Measurements from ENCODE around the gene NDUFA6.
"Not testable (repeated sequence)": the region's sequence is repeated elsewhere in the genome, so short reads cannot be mapped to it uniquely, and the experiment has no call there.

The NDUFA6 gene

GRCh38 chr22:42131562-42131961, 41.0 kb upstream of the NDUFA6 start:
- H2BK5ac ChIP-seq (ENCODE audit: low read depth, low read length, poor library complexity) = no peak overlapping the region
- H4K91ac ChIP-seq (ENCODE audit: low read depth, low read length) = no peak overlapping the region
- no peak overlapping the region for H3K4ac ChIP-seq (ENCODE audit: low read depth, low read length)
- WGBS (ENCODE audit: extremely low coverage, insufficient coverage, insufficient read length) = no CpG with 5 or more reads among the region's 8 CpGs
- H3K79me1 ChIP-seq (ENCODE audit: low read length) = no peaks in the 10 kb centered on the region
- no peak overlapping the region for H3K23ac ChIP-seq (ENCODE audit: low read length)
- H3K36me3 ChIP-seq (ENCODE audit: control insufficient read depth in 1 of 2, insufficient read depth in 2 of 2, low read length in 2 of 2) = no peaks in the 10 kb centered on the region
- H4K12ac ChIP-seq (ENCODE audit: low read depth, low read length) = no peak overlapping the region
- H3K27ac ChIP-seq (ENCODE audit: low read depth, low read length) = no peak overlapping the region
- H3K9ac ChIP-seq (ENCODE audit: low read length) = no peak overlapping the region
- no peaks in the 10 kb centered on the region for H3K9me3 ChIP-seq (ENCODE audit: insufficient read depth, low read depth, low read length)
- no peak overlapping the region for H2AK5ac ChIP-seq (ENCODE audit: low read length)
- H3K18ac ChIP-seq (ENCODE audit: low read length) = no peak overlapping the region
- no peaks in the 10 kb centered on the region for H3K79me2 ChIP-seq (ENCODE audit: control insufficient read depth, insufficient read depth, low read length, poor library complexity)
- DNase-seq = no peak
- H3K14ac ChIP-seq (ENCODE audit: low read length) = no peak overlapping the region
- H2BK12ac ChIP-seq (ENCODE audit: low read length) = no peak overlapping the region
- H3K4me3 ChIP-seq (ENCODE audit: low read depth, low read length) = no peak overlapping the region
- no peaks in the 10 kb centered on the region for H3K27me3 ChIP-seq (ENCODE audit: insufficient read depth, low read length)
- no peak overlapping the region for H2BK120ac ChIP-seq (ENCODE audit: insufficient read depth, low read length, poor library complexity)
- H3K4me2 ChIP-seq (ENCODE audit: low read length) = no peak overlapping the region
- H3K4me1 ChIP-seq (ENCODE audit: control insufficient read depth in 1 of 2, insufficient read depth in 2 of 2, low read length in 2 of 2) = no peaks in the 10 kb centered on the region
- H4K8ac ChIP-seq (ENCODE audit: low read depth, low read length) = no peak overlapping the region
- H2AFZ ChIP-seq (ENCODE audit: insufficient read depth, low read length, poor library complexity) = no peak overlapping the region

GRCh38 chr22:42130639-42131431, 40.3 kb upstream of the NDUFA6 start, which contains the start of gene CYP2D6:
Gene CYP2D6 (minus strand): TSS chr22:42130810. CDS start chr22:42130791, 19 bp downstream.
- H2BK12ac ChIP-seq (ENCODE audit: low read length); H3K27me3 ChIP-seq (ENCODE audit: insufficient read depth, low read length); H3K4me1 ChIP-seq (ENCODE audit: control insufficient read depth in 1 of 2, insufficient read depth in 2 of 2, low read length in 2 of 2); H4K8ac ChIP-seq (ENCODE audit: low read depth, low read length); H3K14ac ChIP-seq (ENCODE audit: low read length); H4K12ac ChIP-seq (ENCODE audit: low read depth, low read length); H3K9me3 ChIP-seq (ENCODE audit: insufficient read depth, low read depth, low read length); H3K79me2 ChIP-seq (ENCODE audit: control insufficient read depth, insufficient read depth, low read length, poor library complexity); H3K36me3 ChIP-seq (ENCODE audit: control insufficient read depth in 1 of 2, insufficient read depth in 2 of 2, low read length in 2 of 2); H3K23ac ChIP-seq (ENCODE audit: low read length); H3K4me3 ChIP-seq (ENCODE audit: low read depth, low read length); DNase-seq; H3K9ac ChIP-seq (ENCODE audit: low read length); H2BK5ac ChIP-seq (ENCODE audit: low read depth, low read length, poor library complexity); H2AK5ac ChIP-seq (ENCODE audit: low read length); H2BK120ac ChIP-seq (ENCODE audit: insufficient read depth, low read length, poor library complexity); H3K18ac ChIP-seq (ENCODE audit: low read length); H3K4ac ChIP-seq (ENCODE audit: low read depth, low read length); H3K79me1 ChIP-seq (ENCODE audit: low read length); H3K4me2 ChIP-seq (ENCODE audit: low read length); H3K27ac ChIP-seq (ENCODE audit: low read depth, low read length); H4K91ac ChIP-seq (ENCODE audit: low read depth, low read length); H2AFZ ChIP-seq (ENCODE audit: insufficient read depth, low read length, poor library complexity): not testable (repeated sequence)
- WGBS (ENCODE audit: extremely low coverage, insufficient coverage, insufficient read length) = no CpG with 5 or more reads among the region's 14 CpGs

- not testable (repeated sequence) for H3K9me3 ChIP-seq (ENCODE audit: insufficient read depth, low read depth, low read length); H3K79me2 ChIP-seq (ENCODE audit: control insufficient read depth, insufficient read depth, low read length, poor library complexity); H3K9ac ChIP-seq (ENCODE audit: low read length); H2BK120ac ChIP-seq (ENCODE audit: insufficient read depth, low read length, poor library complexity); H3K23ac ChIP-seq (ENCODE audit: low read length); H4K8ac ChIP-seq (ENCODE audit: low read depth, low read length); H3K4me1 ChIP-seq (ENCODE audit: control insufficient read depth in 1 of 2, insufficient read depth in 2 of 2, low read length in 2 of 2); H3K36me3 ChIP-seq (ENCODE audit: control insufficient read depth in 1 of 2, insufficient read depth in 2 of 2, low read length in 2 of 2); H3K4me2 ChIP-seq (ENCODE audit: low read length); H3K18ac ChIP-seq (ENCODE audit: low read length); H2AFZ ChIP-seq (ENCODE audit: insufficient read depth, low read length, poor library complexity); H4K91ac ChIP-seq (ENCODE audit: low read depth, low read length); H4K12ac ChIP-seq (ENCODE audit: low read depth, low read length); H3K27me3 ChIP-seq (ENCODE audit: insufficient read depth, low read length); H2AK5ac ChIP-seq (ENCODE audit: low read length); H3K4ac ChIP-seq (ENCODE audit: low read depth, low read length); H3K14ac ChIP-seq (ENCODE audit: low read length); H3K27ac ChIP-seq (ENCODE audit: low read depth, low read length); H2BK12ac ChIP-seq (ENCODE audit: low read length); DNase-seq; H3K79me1 ChIP-seq (ENCODE audit: low read length); H3K4me3 ChIP-seq (ENCODE audit: low read depth, low read length); H2BK5ac ChIP-seq (ENCODE audit: low read depth, low read length, poor library complexity)
- no CpG with 5 or more reads among the region's 7 CpGs for WGBS (ENCODE audit: extremely low coverage, insufficient coverage, insufficient read length)
Observed at GRCh38 chr22:42130182-42130581, 39.6 kb upstream of the NDUFA6 start.

- not testable (repeated sequence) for H3K14ac ChIP-seq (ENCODE audit: low read length); H4K8ac ChIP-seq (ENCODE audit: low read depth, low read length); H3K4me3 ChIP-seq (ENCODE audit: low read depth, low read length); H3K27ac ChIP-seq (ENCODE audit: low read depth, low read length); H3K36me3 ChIP-seq (ENCODE audit: control insufficient read depth in 1 of 2, insufficient read depth in 2 of 2, low read length in 2 of 2); H4K91ac ChIP-seq (ENCODE audit: low read depth, low read length); H3K4me2 ChIP-seq (ENCODE audit: low read length); H3K9ac ChIP-seq (ENCODE audit: low read length); H3K79me2 ChIP-seq (ENCODE audit: control insufficient read depth, insufficient read depth, low read length, poor library complexity); H3K18ac ChIP-seq (ENCODE audit: low read length); H3K27me3 ChIP-seq (ENCODE audit: insufficient read depth, low read length); H2BK5ac ChIP-seq (ENCODE audit: low read depth, low read length, poor library complexity); H2AK5ac ChIP-seq (ENCODE audit: low read length); DNase-seq; H3K79me1 ChIP-seq (ENCODE audit: low read length); H3K4ac ChIP-seq (ENCODE audit: low read depth, low read length); H2BK120ac ChIP-seq (ENCODE audit: insufficient read depth, low read length, poor library complexity); H2BK12ac ChIP-seq (ENCODE audit: low read length); H2AFZ ChIP-seq (ENCODE audit: insufficient read depth, low read length, poor library complexity); H3K4me1 ChIP-seq (ENCODE audit: control insufficient read depth in 1 of 2, insufficient read depth in 2 of 2, low read length in 2 of 2); H3K23ac ChIP-seq (ENCODE audit: low read length); H3K9me3 ChIP-seq (ENCODE audit: insufficient read depth, low read depth, low read length)
- no CpG with 5 or more reads among the region's 65 CpGs for WGBS (ENCODE audit: extremely low coverage, insufficient coverage, insufficient read length)
- H4K12ac ChIP-seq (ENCODE audit: low read depth, low read length) = peak overlapping the region; percentile 18
Observed at GRCh38 chr22:42128776-42129694, 38.5 kb upstream of the NDUFA6 start.
